Measurements from ENCODE around the gene DNAJC9.

Gene DNAJC9

GRCh38 chr10:73226663-73227062 is 20.4 kb downstream of the DNAJC9 start:
- H3K9ac ChIP-seq: no peak overlapping the region
- no peaks in the 10 kb centered on the region for H4K20me1 ChIP-seq (ENCODE audit: insufficient read depth)
- no peaks in the 10 kb centered on the region for H3K79me2 ChIP-seq (ENCODE audit: insufficient read depth, low read depth)
- H3K36me3 ChIP-seq (ENCODE audit: insufficient read depth): no peaks in the 10 kb centered on the region
- no peak overlapping the region for H3K4me3 ChIP-seq (IDR thresholded peaks at IDR 0.05; ENCODE audit: insufficient read depth, low read depth, low read length)
- TF ChIP-seq, protein P1, sequence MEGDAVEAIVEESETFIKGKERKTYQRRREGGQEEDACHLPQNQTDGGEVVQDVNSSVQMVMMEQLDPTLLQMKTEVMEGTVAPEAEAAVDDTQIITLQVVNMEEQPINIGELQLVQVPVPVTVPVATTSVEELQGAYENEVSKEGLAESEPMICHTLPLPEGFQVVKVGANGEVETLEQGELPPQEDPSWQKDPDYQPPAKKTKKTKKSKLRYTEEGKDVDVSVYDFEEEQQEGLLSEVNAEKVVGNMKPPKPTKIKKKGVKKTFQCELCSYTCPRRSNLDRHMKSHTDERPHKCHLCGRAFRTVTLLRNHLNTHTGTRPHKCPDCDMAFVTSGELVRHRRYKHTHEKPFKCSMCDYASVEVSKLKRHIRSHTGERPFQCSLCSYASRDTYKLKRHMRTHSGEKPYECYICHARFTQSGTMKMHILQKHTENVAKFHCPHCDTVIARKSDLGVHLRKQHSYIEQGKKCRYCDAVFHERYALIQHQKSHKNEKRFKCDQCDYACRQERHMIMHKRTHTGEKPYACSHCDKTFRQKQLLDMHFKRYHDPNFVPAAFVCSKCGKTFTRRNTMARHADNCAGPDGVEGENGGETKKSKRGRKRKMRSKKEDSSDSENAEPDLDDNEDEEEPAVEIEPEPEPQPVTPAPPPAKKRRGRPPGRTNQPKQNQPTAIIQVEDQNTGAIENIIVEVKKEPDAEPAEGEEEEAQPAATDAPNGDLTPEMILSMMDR (conservative IDR thresholded peaks at IDR 0.05; ENCODE audit: low read depth, low read length): no peak
- no peaks in the 10 kb centered on the region for H3K27me3 ChIP-seq (ENCODE audit: insufficient read depth, low read depth)
- H3K4me2 ChIP-seq: no peak overlapping the region
- no peak overlapping the region for H2AFZ ChIP-seq (ENCODE audit: low read depth)
- H3K4me1 ChIP-seq (ENCODE audit: low read depth, poor library complexity, severe bottlenecking): no peaks in the 10 kb centered on the region
- H3K27ac ChIP-seq: no peak overlapping the region

GRCh38 chr10:73225518-73225917 is 21.5 kb downstream of the DNAJC9 start:
- TF ChIP-seq, protein P1 (conservative IDR thresholded peaks at IDR 0.05; ENCODE audit: low read depth, low read length): no peak
- H3K27ac ChIP-seq: no peak overlapping the region
- H4K20me1 ChIP-seq (ENCODE audit: insufficient read depth): no peaks in the 10 kb centered on the region
- no peaks in the 10 kb centered on the region for H3K27me3 ChIP-seq (ENCODE audit: insufficient read depth, low read depth)
- H3K79me2 ChIP-seq (ENCODE audit: insufficient read depth, low read depth): no peaks in the 10 kb centered on the region
- no peaks in the 10 kb centered on the region for H3K4me1 ChIP-seq (ENCODE audit: low read depth, poor library complexity, severe bottlenecking)
- no peaks in the 10 kb centered on the region for H3K36me3 ChIP-seq (ENCODE audit: insufficient read depth)
- H2AFZ ChIP-seq (ENCODE audit: low read depth): no peak overlapping the region
- no peak overlapping the region for H3K4me3 ChIP-seq (IDR thresholded peaks at IDR 0.05; ENCODE audit: insufficient read depth, low read depth, low read length)
- no peak overlapping the region for H3K9ac ChIP-seq
- no peak overlapping the region for H3K4me2 ChIP-seq

DNA sequence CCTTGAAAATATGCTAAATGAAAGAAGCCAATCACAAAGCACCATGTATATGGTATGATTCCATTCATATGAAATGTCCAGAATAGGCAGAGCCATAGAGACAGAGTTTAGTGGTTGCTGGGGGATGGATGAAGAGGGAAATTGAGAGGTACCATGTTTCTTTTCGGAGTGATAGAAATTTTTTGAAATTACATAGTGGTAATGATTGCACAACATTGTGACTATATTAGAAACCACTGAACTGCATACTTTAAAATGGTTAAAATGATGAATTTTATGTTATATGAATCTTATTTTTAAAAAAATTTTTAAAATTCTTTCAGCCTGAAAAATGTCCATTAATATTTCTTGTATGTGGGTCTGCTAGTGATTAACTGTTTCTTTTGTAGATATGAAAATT is 26.1 kb downstream of the DNAJC9 start:
- Histone ChIP-seq H2AFZ (ENCODE audit: low read depth) (no peak overlapping the region), H3K79me2 (ENCODE audit: insufficient read depth, low read depth) (no peaks in the 10 kb centered on the region), H4K20me1 (ENCODE audit: insufficient read depth) (no peaks in the 10 kb centered on the region), H3K36me3 (ENCODE audit: insufficient read depth) (no peaks in the 10 kb centered on the region), H3K4me1 (ENCODE audit: low read depth, poor library complexity, severe bottlenecking) (peaks cover 27% of the 10 kb centered on the region), H3K9ac (no peak overlapping the region), H3K4me2 (no peak overlapping the region), H3K27me3 (ENCODE audit: insufficient read depth, low read depth) (no peaks in the 10 kb centered on the region), H3K4me3 (IDR thresholded peaks at IDR 0.05; ENCODE audit: insufficient read depth, low read depth, low read length) (no peak overlapping the region), H3K27ac (no peak overlapping the region)
- TF ChIP-seq, protein P1 (conservative IDR thresholded peaks at IDR 0.05; ENCODE audit: low read depth, low read length): no peak

DNA sequence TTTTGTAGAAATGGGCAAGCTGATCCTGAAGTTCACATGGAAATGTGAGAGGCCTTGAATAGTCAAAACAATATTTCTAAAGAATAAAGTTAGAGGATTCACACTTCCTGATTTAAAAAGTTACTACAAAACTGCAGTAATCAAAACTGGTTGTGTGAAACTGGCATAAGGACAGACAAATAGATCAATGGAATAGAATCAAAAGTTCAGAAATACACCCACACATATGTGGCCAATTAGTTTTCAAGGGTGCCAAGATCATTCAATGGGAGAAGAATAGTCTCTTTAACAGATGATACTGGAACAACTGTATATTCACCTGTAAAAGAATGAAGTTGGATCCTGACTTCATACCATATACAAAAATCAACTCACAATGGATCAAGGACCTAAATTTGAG is 27.7 kb downstream of the DNAJC9 start:
- Histone ChIP-seq H3K4me1 (ENCODE audit: low read depth, poor library complexity, severe bottlenecking) (peaks cover 27% of the 10 kb centered on the region), H3K27ac (peak overlapping the region; percentile 44; the same call in 1 of the 2 replicates), H3K9ac (no peak overlapping the region), H4K20me1 (ENCODE audit: insufficient read depth) (no peaks in the 10 kb centered on the region), H3K36me3 (ENCODE audit: insufficient read depth) (no peaks in the 10 kb centered on the region), H3K4me2 (peak overlapping the region; percentile 58), H3K79me2 (ENCODE audit: insufficient read depth, low read depth) (no peaks in the 10 kb centered on the region), H2AFZ (ENCODE audit: low read depth) (no peak overlapping the region), H3K27me3 (ENCODE audit: insufficient read depth, low read depth) (no peaks in the 10 kb centered on the region), H3K4me3 (IDR thresholded peaks at IDR 0.05; ENCODE audit: insufficient read depth, low read depth, low read length) (no peak overlapping the region)
- TF ChIP-seq, protein P1 (conservative IDR thresholded peaks at IDR 0.05; ENCODE audit: low read depth, low read length): no peak

Data from KMS-11 (cell line).